Neuronal stem cell (in vitro differentiated cells): ENCODE measurements around the gene ADRB2.

ENCODE experiments used
- DNase-seq: peaks from one replicate; pipeline ENCODE4 v3.0.0-alpha.2; 2013; ENCODE audit warnings: low spot score
- H2AFZ ChIP-seq: one replicate; pipeline ENCODE4 v1.6.1; 2013; ENCODE audit warnings: mild to moderate bottlenecking, low read length, inconsistent platforms
- H2AK5ac ChIP-seq: 2 replicates; pipeline ENCODE4 v1.6.1; 2013; ENCODE audit warnings: low read depth, mild to moderate bottlenecking, inconsistent platforms, low read length, moderate library complexity, mixed read lengths
- H2BK120ac ChIP-seq: 2 replicates; pipeline ENCODE4 v1.6.1; 2013; ENCODE audit warnings: low read depth, mild to moderate bottlenecking, inconsistent platforms, low read length, moderate library complexity, mixed read lengths
- H2BK12ac ChIP-seq: one replicate; pipeline ENCODE4 v1.6.1; 2013; ENCODE audit warnings: low read length, inconsistent platforms
- H2BK15ac ChIP-seq: 2 replicates; pipeline ENCODE4 v1.6.1; 2013; ENCODE audit warnings: mild to moderate bottlenecking, low read length, inconsistent platforms, mixed read lengths
- H2BK5ac ChIP-seq: one replicate; pipeline ENCODE4 v1.6.1; 2013; ENCODE audit warnings: inconsistent platforms, mild to moderate bottlenecking, low read length, moderate library complexity
- H3K14ac ChIP-seq: one replicate; pipeline ENCODE4 v1.6.1; 2013; ENCODE audit warnings: low read length, inconsistent platforms
- H3K18ac ChIP-seq: 2 replicates; pipeline ENCODE4 v1.6.1; 2013; ENCODE audit warnings: low read length, inconsistent platforms
- H3K23ac ChIP-seq: 2 replicates; pipeline ENCODE4 v1.6.1; 2013; ENCODE audit warnings: low read depth, mild to moderate bottlenecking, mixed read lengths, low read length, inconsistent platforms; ENCODE audit not compliant: poor library complexity
- H3K27ac ChIP-seq: replicated peaks from 3 replicates; pipeline ENCODE4 v1.5.1; 2013; ENCODE audit warnings: low read length, inconsistent platforms
- H3K27me3 ChIP-seq, 3 experiments: 2 replicates each; pipeline ENCODE4 v1.6.1; 2013; ENCODE audit warnings: low read length in 3 of 3, mild to moderate bottlenecking in 2 of 3, inconsistent platforms in 1 of 3, low read depth in 1 of 3, mixed read lengths in 1 of 3, moderate library complexity in 1 of 3; ENCODE audit not compliant: control insufficient read depth in 3 of 3, insufficient read depth in 3 of 3
- H3K36me3 ChIP-seq, 2 donors: replicated peaks in 1 of 2; 2 replicates each; pipeline ENCODE4 v1.6.1; 2013; ENCODE audit warnings: low read length in 2 of 2; ENCODE audit not compliant: control insufficient read depth in 2 of 2, insufficient read depth in 2 of 2
- H3K4ac ChIP-seq: 2 replicates; pipeline ENCODE4 v1.6.1; 2013; ENCODE audit warnings: inconsistent platforms, mild to moderate bottlenecking, low read length, moderate library complexity
- H3K4me1 ChIP-seq, 2 donors: 1 replicate in 1 of 2; 2 replicates in 1 of 2; pipeline ENCODE4 v1.6.1; 2013; ENCODE audit warnings: low read length in 2 of 2, low read depth in 1 of 2; ENCODE audit not compliant: control insufficient read depth in 2 of 2, insufficient read depth in 1 of 2
- H3K4me2 ChIP-seq: one replicate; pipeline ENCODE4 v1.6.1; 2013; ENCODE audit warnings: mild to moderate bottlenecking, low read length, inconsistent platforms; ENCODE audit not compliant: insufficient read depth, poor library complexity, severe bottlenecking
- H3K4me3 ChIP-seq, 2 donors: 2 replicates each; pipeline ENCODE4 v1.5.1; 2013; ENCODE audit warnings: low read length in 2 of 2, mild to moderate bottlenecking in 2 of 2, inconsistent platforms in 1 of 2, moderate library complexity in 1 of 2
- H3K79me1 ChIP-seq: one replicate; pipeline ENCODE4 v1.6.1; 2013; ENCODE audit warnings: low read depth, mild to moderate bottlenecking, inconsistent platforms, low read length, moderate library complexity
- H3K9ac ChIP-seq: one replicate; pipeline ENCODE4 v1.6.1; 2013; ENCODE audit warnings: mild to moderate bottlenecking, low read depth, low read length, inconsistent platforms; ENCODE audit not compliant: poor library complexity
- H3K9me3 ChIP-seq, 2 donors: replicated peaks in 1 of 2; 2 replicates each; pipeline versions ENCODE3 to v1.6.1; 2013; ENCODE audit warnings: low read length in 2 of 2, mild to moderate bottlenecking in 2 of 2, inconsistent platforms in 1 of 2, low read depth in 1 of 2, mixed read lengths in 1 of 2, moderate library complexity in 1 of 2; ENCODE audit not compliant: control insufficient read depth in 2 of 2, insufficient read depth in 1 of 2
- H4K8ac ChIP-seq: one replicate; pipeline ENCODE4 v1.6.1; 2013; ENCODE audit warnings: low read depth, mild to moderate bottlenecking, inconsistent platforms, low read length, moderate library complexity
- H4K91ac ChIP-seq: one replicate; pipeline ENCODE4 v1.6.1; 2013; ENCODE audit warnings: low read length, low read depth, mild to moderate bottlenecking, inconsistent platforms; ENCODE audit not compliant: poor library complexity
- WGBS, 2 donors: extraction: QIAGEN DNeasy Blood & Tissue Kit; methylation state at CpG; one replicate each; pipeline ENCODE4 v1.1.7; 2013; ENCODE audit warnings: missing lambda C conversion rate in 2 of 2, mixed read lengths in 1 of 2; ENCODE audit not compliant: insufficient read length in 2 of 2, insufficient replicate concordance in 1 of 2; ENCODE audit errors: extremely low coverage in 2 of 2; 5-methylcytosine and 5-hydroxymethylcytosine counted together

The ADRB2 gene

DNA sequence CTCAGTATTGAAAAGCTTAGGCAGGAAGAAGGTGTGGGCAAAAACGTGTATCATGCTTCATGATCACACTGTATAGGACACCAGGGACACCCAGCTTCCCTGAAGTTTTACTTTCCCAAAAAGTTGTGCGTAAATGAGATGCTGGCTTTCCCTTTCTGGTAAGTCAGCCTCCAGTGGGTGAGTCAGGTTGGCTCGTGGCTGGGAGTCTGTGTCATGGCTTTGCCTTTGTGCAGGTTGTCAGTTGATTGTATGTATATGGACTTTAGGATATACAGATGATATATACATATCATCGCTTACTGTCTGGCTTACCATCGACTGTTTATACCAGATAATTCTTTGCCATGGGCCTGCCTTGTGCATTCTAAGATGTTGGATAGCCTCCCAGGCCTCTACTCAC lies 34.2 kb downstream of the ADRB2 start:
- peaks cover 0 to 2% of the 10 kb centered on the region in 2 donors for H3K4me1 ChIP-seq
- no peak overlapping the region for H2BK15ac ChIP-seq
- no peak overlapping the region for H2BK120ac ChIP-seq
- no peak overlapping the region for H2AFZ ChIP-seq
- H3K36me3 ChIP-seq, result no peaks in the 10 kb centered on the region
- H3K27me3 ChIP-seq, result no peaks in the 10 kb centered on the region
- no peak overlapping the region for H3K18ac ChIP-seq
- H3K14ac ChIP-seq, result no peak overlapping the region
- no peak overlapping the region for H2BK5ac ChIP-seq
- H3K79me1 ChIP-seq, result no peaks in the 10 kb centered on the region
- H4K91ac ChIP-seq, result no peak overlapping the region
- no peak overlapping the region for H3K4me3 ChIP-seq
- no peak overlapping the region for H2BK12ac ChIP-seq
- H3K9me3 ChIP-seq, result no peaks in the 10 kb centered on the region
- no peak overlapping the region for H3K4me2 ChIP-seq
- no CpG with 5 or more reads among the region's 5 CpGs for WGBS, 2 donors
- H4K8ac ChIP-seq, result no peak overlapping the region
- DNase-seq, result no peak
- H3K9ac ChIP-seq, result no peak overlapping the region
- no peak overlapping the region for H3K4ac ChIP-seq
- no peak overlapping the region for H3K27ac ChIP-seq
- H2AK5ac ChIP-seq, result no peak overlapping the region
- no peak overlapping the region for H3K23ac ChIP-seq

- H3K23ac ChIP-seq, result no peak overlapping the region
- no peak overlapping the region for H3K27ac ChIP-seq
- no peak overlapping the region for H2AK5ac ChIP-seq
- no peak overlapping the region for H4K91ac ChIP-seq
- H3K4ac ChIP-seq, result no peak overlapping the region
- H3K27me3 ChIP-seq, result no peaks in the 10 kb centered on the region
- no peak overlapping the region for H2AFZ ChIP-seq
- H2BK120ac ChIP-seq, result no peak overlapping the region
- no peak overlapping the region for H3K18ac ChIP-seq
- no peak overlapping the region for H3K9ac ChIP-seq
- H4K8ac ChIP-seq, result no peak overlapping the region
- H2BK5ac ChIP-seq, result no peak overlapping the region
- DNase-seq, result no peak
- no peak overlapping the region for H2BK15ac ChIP-seq
- no peaks in the 10 kb centered on the region for H3K9me3 ChIP-seq
- no peaks in the 10 kb centered on the region for H3K36me3 ChIP-seq
- no peak overlapping the region for H3K4me2 ChIP-seq
- no peak overlapping the region for H3K14ac ChIP-seq
- H3K79me1 ChIP-seq, result no peaks in the 10 kb centered on the region
- no peak overlapping the region for H2BK12ac ChIP-seq
- H3K4me3 ChIP-seq, result no peak overlapping the region
- no CpG with 5 or more reads among the region's 2 CpGs for WGBS, 2 donors
- peaks cover 0 to 2% of the 10 kb centered on the region in 2 donors for H3K4me1 ChIP-seq
Observed at GRCh38 chr5:148861088-148861487, 34.7 kb downstream of the ADRB2 start.

- no peak overlapping the region for H3K4me2 ChIP-seq
- WGBS, 2 donors, result no CpG with 5 or more reads among the region's 3 CpGs
- no peak overlapping the region for H3K9ac ChIP-seq
- H4K8ac ChIP-seq, result no peak overlapping the region
- H3K4ac ChIP-seq, result no peak overlapping the region
- no peaks in the 10 kb centered on the region for H3K9me3 ChIP-seq
- H4K91ac ChIP-seq, result no peak overlapping the region
- H2AFZ ChIP-seq, result no peak overlapping the region
- DNase-seq, result no peak
- no peak overlapping the region for H3K18ac ChIP-seq
- H3K27me3 ChIP-seq, result no peaks in the 10 kb centered on the region
- H3K36me3 ChIP-seq, result no peaks in the 10 kb centered on the region
- no peak overlapping the region for H2BK120ac ChIP-seq
- no peak overlapping the region for H3K27ac ChIP-seq
- no peak overlapping the region for H3K4me3 ChIP-seq
- no peak overlapping the region for H3K23ac ChIP-seq
- no peak overlapping the region for H2BK12ac ChIP-seq
- H3K79me1 ChIP-seq, result no peaks in the 10 kb centered on the region
- no peak overlapping the region for H2BK15ac ChIP-seq
- H2AK5ac ChIP-seq, result no peak overlapping the region
- H2BK5ac ChIP-seq, result no peak overlapping the region
- H3K4me1 ChIP-seq, result peaks cover 0 to 2% of the 10 kb centered on the region in 2 donors
- no peak overlapping the region for H3K14ac ChIP-seq
Observed at GRCh38 chr5:148861696-148862095, 35.3 kb downstream of the ADRB2 start.

GRCh38 chr5:148864113-148864841 lies 37.9 kb downstream of the ADRB2 start:
- H3K27me3 ChIP-seq, result no peaks in the 10 kb centered on the region
- peak overlapping the region; percentile 78 for H3K23ac ChIP-seq
- no peak overlapping the region for H2BK12ac ChIP-seq
- H3K9ac ChIP-seq, result no peak overlapping the region
- H3K27ac ChIP-seq, result no peak overlapping the region
- H3K79me1 ChIP-seq, result no peaks in the 10 kb centered on the region
- H3K14ac ChIP-seq, result no peak overlapping the region
- H2AFZ ChIP-seq, result no peak overlapping the region
- no peak overlapping the region for H3K4me2 ChIP-seq
- peak overlapping the region in 1 of 2 donors; percentile 11 for H3K4me3 ChIP-seq
- no peak overlapping the region for H4K91ac ChIP-seq
- H2AK5ac ChIP-seq, result no peak overlapping the region
- H3K4me1 ChIP-seq, result peaks cover 0 to 4% of the 10 kb centered on the region in 2 donors
- no peak overlapping the region for H2BK15ac ChIP-seq
- no CpG with 5 or more reads among the region's 5 CpGs for WGBS, 2 donors
- no peak overlapping the region for H4K8ac ChIP-seq
- DNase-seq, result no peak
- H3K36me3 ChIP-seq, result no peaks in the 10 kb centered on the region
- H3K4ac ChIP-seq, result no peak overlapping the region
- no peak overlapping the region for H2BK120ac ChIP-seq
- peak overlapping the region; percentile 54 for H3K18ac ChIP-seq
- H2BK5ac ChIP-seq, result no peak overlapping the region
- no peaks in the 10 kb centered on the region for H3K9me3 ChIP-seq
